Measurements from ENCODE around the gene CDYL2. TPM values are rescaled to one million over a fixed set of nuclear protein-coding genes. Genes with fewer than 3 reads are reported as not detected.

CDYL2 gene
- polyA plus RNA-seq, 1 donor from 2014 or later = 2.6 TPM

DNA sequence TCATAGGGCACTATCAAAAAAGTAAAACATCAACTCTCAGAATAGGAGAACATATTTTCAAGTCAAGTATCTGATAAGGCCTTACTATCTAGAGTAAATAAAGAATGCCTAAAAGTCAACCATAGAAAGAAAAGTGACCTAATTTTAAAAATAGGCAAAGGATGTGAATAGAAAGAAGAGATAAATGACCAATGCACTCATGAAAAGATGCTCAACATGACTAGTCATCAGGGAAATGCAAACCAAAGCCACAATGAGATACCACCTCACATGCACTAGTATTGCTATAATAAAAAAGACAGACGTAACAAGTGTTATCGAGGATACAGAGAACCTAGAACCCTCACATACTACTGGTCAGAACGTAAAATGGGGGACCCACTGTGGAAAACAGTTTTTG lies 172.8 kb downstream of the CDYL2 start:
- Histone ChIP-seq H3F3A (ENCODE audit: insufficient read depth, low read length, poor library complexity, severe bottlenecking) (no peaks in the 10 kb centered on the region), H4K20me1 (ENCODE audit: insufficient read depth) (no peaks in the 10 kb centered on the region), H3K27ac (ENCODE audit: low read length) (no peak overlapping the region), H3K9me2 (ENCODE audit: insufficient read depth, low read length) (no peaks in the 10 kb centered on the region), H3K9me3 (ENCODE audit: low read length) (peaks cover 6% of the 10 kb centered on the region), H3K79me2 (replicated peaks; ENCODE audit: insufficient read depth, low read length) (no peaks in the 10 kb centered on the region), H3K4me2 (ENCODE audit: low read length) (no peak overlapping the region), H3K9ac (ENCODE audit: low read length) (no peak overlapping the region), H3K36me3 (ENCODE audit: insufficient read depth, low read length) (no peaks in the 10 kb centered on the region), H2AFZ (ENCODE audit: low read depth, low read length) (no peak overlapping the region), H3K27me3 (ENCODE audit: insufficient read depth, low read depth, low read length) (no peaks in the 10 kb centered on the region), H3K4me3 (ENCODE audit: low read length) (no peak overlapping the region)
- TF ChIP-seq CTCF (IDR thresholded peaks at IDR 0.05; ENCODE audit: poor library complexity, severe bottlenecking) (no peak), SMC3 (conservative IDR thresholded peaks at IDR 0.05; ENCODE audit: poor library complexity) (no peak), MXI1 (conservative IDR thresholded peaks at IDR 0.05; ENCODE audit: poor library complexity, severe bottlenecking) (no peak), RAD21 (conservative IDR thresholded peaks at IDR 0.05) (no peak), EZH2 (IDR thresholded peaks at IDR 0.05; ENCODE audit: borderline replicate concordance, insufficient read depth, low read length, poor library complexity, severe bottlenecking) (no peak), POLR2AphosphoS5 (IDR thresholded peaks at IDR 0.05) (no peak), REST (IDR thresholded peaks at IDR 0.05; ENCODE audit: borderline replicate concordance) (no peak), EP300 (conservative IDR thresholded peaks at IDR 0.05; ENCODE audit: poor library complexity, severe bottlenecking) (no peak), TAF1 (IDR thresholded peaks at IDR 0.05; ENCODE audit: low read depth) (no peak)

- TF ChIP-seq EP300 (conservative IDR thresholded peaks at IDR 0.05; ENCODE audit: poor library complexity, severe bottlenecking) = no peak
- no peak for TF ChIP-seq EZH2 (IDR thresholded peaks at IDR 0.05; ENCODE audit: borderline replicate concordance, insufficient read depth, low read length, poor library complexity, severe bottlenecking)
- no peak for TF ChIP-seq TAF1 (IDR thresholded peaks at IDR 0.05; ENCODE audit: low read depth)
- TF ChIP-seq REST (IDR thresholded peaks at IDR 0.05; ENCODE audit: borderline replicate concordance) = no peak
- no peak for TF ChIP-seq SMC3 (conservative IDR thresholded peaks at IDR 0.05; ENCODE audit: poor library complexity)
- TF ChIP-seq RAD21 (conservative IDR thresholded peaks at IDR 0.05) = no peak
- no peak for TF ChIP-seq CTCF (IDR thresholded peaks at IDR 0.05; ENCODE audit: poor library complexity, severe bottlenecking)
- no peak for TF ChIP-seq MXI1 (conservative IDR thresholded peaks at IDR 0.05; ENCODE audit: poor library complexity, severe bottlenecking)
- no peak for TF ChIP-seq POLR2AphosphoS5 (IDR thresholded peaks at IDR 0.05)
Observed at GRCh38 chr16:80628254-80628653, 176.1 kb downstream of the CDYL2 start.

More at GRCh38 chr16:80628254-80628653, 176.1 kb downstream of the CDYL2 start:
- no peak overlapping the region for H3K4me3 ChIP-seq (ENCODE audit: low read length)
- H3K9me3 ChIP-seq (ENCODE audit: low read length) = peaks cover 6% of the 10 kb centered on the region
- no peaks in the 10 kb centered on the region for H3K79me2 ChIP-seq (replicated peaks; ENCODE audit: insufficient read depth, low read length)
- H3K4me2 ChIP-seq (ENCODE audit: low read length) = no peak overlapping the region
- no peaks in the 10 kb centered on the region for H3F3A ChIP-seq (ENCODE audit: insufficient read depth, low read length, poor library complexity, severe bottlenecking)
- no peaks in the 10 kb centered on the region for H3K27me3 ChIP-seq (ENCODE audit: insufficient read depth, low read depth, low read length)
- no peak overlapping the region for H3K27ac ChIP-seq (ENCODE audit: low read length)
- H4K20me1 ChIP-seq (ENCODE audit: insufficient read depth) = no peaks in the 10 kb centered on the region
- H3K36me3 ChIP-seq (ENCODE audit: insufficient read depth, low read length) = no peaks in the 10 kb centered on the region
- no peaks in the 10 kb centered on the region for H3K9me2 ChIP-seq (ENCODE audit: insufficient read depth, low read length)
- H3K9ac ChIP-seq (ENCODE audit: low read length) = no peak overlapping the region
- no peak overlapping the region for H2AFZ ChIP-seq (ENCODE audit: low read depth, low read length)
